Subcutaneous preadipocyte (primary cell): ENCODE measurements around the gene HSD3B7. TPM values are rescaled to one million over a fixed set of nuclear protein-coding genes. Genes with fewer than 3 reads are reported as not detected.

Experiments
- small RNA-seq: library from RNA; depleted of rRNA; stranded (forward); fragments of <200 nt; gene quantifications from one replicate; pipeline ENCODE3, GENCODE V24; 2012
- total RNA-seq: library from RNA; depleted of rRNA; stranded (reverse); fragments of >200 nt; gene quantifications from 2 replicates; pipeline ENCODE4 v1.2.3, GENCODE V29; 2012

The HSD3B7 gene
- 100 and 164 TPM in 2 replicates for total RNA-seq

DNA sequence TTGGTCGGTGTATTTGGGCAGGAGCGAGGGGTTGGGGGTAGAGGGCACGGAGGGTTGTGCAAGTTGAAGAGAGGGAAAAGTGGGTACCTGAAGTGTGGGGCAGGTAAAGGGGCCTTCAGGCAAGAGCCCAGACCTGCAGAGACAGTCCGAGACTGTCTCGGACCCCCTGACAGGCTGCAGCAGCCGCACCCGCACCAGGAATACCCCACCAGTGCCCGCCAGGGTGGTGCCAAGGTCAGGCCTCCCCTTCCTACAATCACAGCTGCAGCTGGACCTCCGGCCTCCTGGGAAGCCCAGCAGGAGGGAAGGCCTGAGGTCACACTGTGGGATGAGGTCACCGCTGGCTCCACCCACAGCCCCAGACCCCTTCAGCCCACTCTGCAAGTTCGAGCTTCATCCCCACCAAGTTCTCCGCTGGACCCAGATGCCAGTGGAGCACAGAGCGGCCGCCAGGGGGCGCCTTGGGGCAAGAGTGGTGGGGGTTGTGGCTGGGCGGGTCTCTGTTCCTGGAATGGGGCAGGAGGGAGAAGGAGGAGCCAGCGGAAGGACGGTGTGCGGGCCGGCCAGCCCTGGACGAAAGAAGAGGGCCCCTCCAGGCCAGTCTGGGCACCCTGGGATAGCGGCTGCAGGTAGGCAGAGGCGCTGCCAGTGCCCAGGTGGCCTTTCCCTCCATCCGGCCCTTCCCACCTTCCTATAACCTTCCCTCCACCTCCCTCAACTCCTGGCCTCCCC, at the start of gene HSD3B7:
Gene HSD3B7, plus strand, starts transcription at position 539 of the 732 bp plus-strand sequence. CDS start 452 bp downstream, outside the sequence.

DNA sequence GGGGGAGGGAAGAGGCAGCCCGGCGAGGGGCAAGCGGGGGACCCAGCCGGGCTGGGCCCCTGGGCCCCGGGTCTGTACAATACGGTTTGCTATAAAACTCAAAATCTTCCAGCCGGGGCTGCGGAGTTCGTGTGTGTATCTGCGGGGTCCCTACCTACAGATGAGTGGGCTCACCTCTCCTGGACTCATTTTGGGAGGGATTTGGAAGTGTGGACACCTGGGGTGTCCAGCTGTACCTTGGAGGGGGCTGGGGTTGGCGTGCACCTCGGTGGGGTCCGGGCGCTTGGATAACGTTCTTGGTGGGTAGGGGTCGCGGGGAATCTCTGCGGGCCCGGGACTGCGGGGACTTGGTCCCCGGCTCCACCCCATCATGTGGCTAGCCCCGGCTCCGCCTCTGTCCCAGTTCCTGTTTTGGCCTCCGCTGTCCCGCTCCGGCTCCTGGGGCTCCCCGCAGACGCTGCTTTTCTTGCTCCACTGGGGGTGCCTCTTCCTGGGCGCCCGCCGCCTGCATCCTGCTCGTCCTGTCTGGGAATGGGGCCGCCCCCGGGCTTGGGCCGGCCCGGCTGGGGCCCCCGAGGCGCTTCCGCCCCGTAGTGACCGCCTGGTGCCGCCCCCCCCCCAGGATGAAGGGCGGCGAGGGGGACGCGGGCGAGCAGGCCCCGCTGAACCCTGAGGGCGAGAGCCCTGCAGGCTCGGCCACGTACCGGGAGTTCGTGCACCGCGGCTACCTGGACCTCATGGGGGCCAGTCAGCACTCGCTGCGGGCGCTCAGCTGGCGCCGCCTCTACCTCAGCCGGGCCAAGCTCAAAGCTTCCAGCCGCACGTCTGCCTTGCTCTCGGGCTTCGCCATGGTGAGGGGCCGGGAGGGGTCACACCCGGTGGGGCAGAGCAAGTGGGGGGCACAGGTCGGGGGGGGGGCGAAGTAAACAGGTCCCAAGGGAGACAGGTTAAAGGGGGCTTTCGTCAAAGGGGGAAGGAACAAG, 36.0 kb upstream of the HSD3B7 start, which contains the start of gene ORAI3:
Gene ORAI3, plus strand, starts transcription at position 402 of the 983 bp plus-strand sequence. Its CDS starts 222 bp downstream, at position 624.

DNA sequence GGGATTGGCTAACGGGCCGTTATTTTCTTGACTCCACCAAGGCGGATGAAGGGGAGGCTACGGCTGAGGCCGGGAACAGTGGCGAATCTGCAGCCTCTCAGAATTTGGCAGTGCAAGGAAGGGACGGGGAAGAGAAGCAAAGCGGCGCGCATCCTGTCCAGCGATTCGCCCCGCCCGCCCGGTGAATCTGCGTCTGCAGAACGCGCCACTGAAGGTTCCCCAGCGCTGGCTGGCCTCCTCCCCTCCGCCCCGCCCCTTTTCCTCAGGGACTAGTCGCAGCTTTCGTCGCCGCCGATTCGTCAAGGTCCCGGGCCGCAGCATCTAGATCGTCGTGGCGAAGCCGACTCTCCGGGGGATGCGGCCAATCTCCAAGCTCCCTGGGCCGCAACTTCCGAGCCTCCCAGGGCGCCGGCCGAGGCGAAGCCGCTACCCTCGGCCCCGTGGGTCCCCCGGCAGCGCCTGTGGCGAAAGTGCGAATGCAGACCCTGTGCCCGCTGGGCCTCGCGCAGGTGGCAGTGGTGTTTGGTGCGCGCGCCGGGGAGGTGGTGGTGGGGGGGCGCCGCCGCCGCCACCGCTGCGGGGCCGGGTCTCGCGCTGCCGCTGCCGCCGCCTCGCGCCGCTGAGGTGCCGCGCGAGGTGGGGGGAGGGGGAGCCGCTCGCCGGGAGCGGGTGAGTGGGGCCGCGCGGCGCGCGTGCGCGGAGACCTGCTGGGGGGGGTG, 27.4 kb upstream of the HSD3B7 start, which contains the start of gene SETD1A:
Gene SETD1A, plus strand, starts transcription at position 299 of the 719 bp plus-strand sequence. CDS start 978 bp downstream, outside the sequence.

DNA sequence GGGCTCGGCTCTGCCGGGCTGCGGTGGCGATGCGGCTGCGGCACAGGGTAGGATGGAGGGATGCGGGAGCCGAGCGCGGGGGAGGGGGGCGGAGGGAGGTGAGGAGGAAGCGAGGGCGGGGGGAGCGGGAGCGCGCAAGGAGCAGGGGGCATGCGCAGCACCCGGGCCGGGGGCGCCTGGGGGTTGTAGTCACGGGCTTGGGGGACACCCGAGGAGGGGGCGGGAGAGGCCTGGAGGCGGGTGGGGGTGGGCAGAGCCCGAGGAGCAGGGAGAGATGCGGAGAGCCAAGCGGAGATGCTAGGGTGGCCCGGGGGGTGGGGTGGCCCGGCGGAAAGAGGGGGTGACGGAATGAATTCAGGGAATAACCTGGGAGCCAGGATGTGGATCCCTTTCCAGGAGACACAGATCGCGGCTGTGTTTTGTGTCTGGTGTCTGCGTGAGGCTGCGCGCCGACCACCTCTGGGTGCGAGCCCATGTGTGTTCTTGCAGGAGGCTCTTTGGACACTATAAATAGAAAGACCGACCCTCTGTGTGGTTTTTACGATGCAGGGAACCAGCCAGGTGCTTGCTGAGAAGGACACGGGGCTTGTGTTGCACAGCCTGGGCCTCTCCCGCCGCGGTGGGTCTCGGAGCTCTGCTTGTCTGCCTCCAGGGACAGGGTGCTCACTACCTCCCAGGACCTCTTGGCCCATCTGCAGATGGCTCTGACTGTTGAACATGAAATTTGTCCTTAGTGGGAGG, 25.7 kb downstream of the HSD3B7 start, which contains the start of gene STX1B:
Gene STX1B, minus strand, starts transcription at position 54 of the 741 bp plus-strand sequence. CDS start 242 bp downstream, outside the sequence.

DNA sequence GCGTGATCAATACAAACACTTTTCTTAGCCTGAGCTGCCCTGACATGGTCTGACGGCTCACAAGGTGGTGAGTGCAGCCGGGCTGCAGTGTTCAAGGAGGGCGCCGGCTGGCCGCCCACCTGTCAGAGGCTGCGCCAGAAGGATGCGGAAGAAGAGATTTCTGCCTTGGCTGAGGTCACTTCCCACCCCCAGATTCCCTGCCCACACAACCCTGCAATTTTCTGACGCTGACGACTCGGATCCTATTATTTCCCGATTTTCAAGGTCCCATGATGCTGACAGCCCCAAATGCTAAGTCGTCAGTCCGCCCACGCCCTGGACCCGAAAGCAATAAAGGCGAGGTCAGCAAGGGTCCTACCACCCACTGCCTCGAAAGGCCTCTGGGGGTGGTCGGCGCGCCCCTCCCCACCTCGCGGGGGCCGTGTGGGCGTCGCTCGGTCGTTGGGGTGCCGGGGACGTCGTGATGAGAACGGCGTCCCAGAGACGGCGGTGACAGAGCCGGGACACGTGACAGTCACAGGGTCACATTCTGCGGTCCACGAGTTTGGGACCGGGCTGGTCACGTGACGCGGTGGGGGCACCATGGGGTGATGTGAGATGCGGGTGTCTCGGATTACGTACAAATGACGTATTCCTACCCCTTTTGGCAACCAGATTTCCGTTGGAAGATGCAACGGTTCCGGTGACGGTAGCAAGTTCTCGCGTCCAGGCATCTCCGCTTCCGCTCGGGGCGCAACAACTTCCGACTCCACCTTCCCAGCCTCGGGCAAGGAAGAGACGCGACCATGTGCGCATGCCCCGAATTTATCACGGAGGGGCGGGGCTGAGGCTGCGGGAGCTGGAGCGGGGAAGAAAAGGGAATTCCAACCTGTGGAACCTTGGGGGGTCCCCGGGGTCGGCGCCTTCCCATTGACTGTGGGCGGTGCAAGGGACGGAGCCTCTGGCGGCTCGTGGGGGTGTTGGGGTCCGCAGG, 48.0 kb downstream of the HSD3B7 start, which contains the start of gene STX4:
Gene STX4, plus strand, starts transcription at position 823 of the 973 bp plus-strand sequence. CDS start 248 bp downstream, outside the sequence.

Small RNA genes lying within 50 kb of the gene (small RNA-seq; reads per million reads assigned to genes)
- gene AC135048.1: not detected

Other genes starting within 250 kb of the HSD3B7 start
- gene PHKG2, start 236.8 kb upstream of the HSD3B7 start, total RNA-seq: 18.0 and 20.5 TPM in 2 replicates
- gene CFAP119, start 223.1 kb upstream of the HSD3B7 start, total RNA-seq: 1.5 and 2.5 TPM in 2 replicates
- gene RNF40, start 222.9 kb upstream of the HSD3B7 start, total RNA-seq: 63.6 and 90.5 TPM in 2 replicates
- gene ZNF629, start 198.0 kb upstream of the HSD3B7 start, total RNA-seq: 13.6 and 14.1 TPM in 2 replicates
- 34.0 and 37.5 TPM in 2 replicates for gene BCL7C, start 91.1 kb upstream of the HSD3B7 start, total RNA-seq
- 0.59 and 1.1 TPM in 2 replicates for gene CTF1, start 88.6 kb upstream of the HSD3B7 start, total RNA-seq
- gene FBXL19, start 61.6 kb upstream of the HSD3B7 start, total RNA-seq: 14.3 and 26.0 TPM in 2 replicates
- gene ORAI3, start 36.1 kb upstream of the HSD3B7 start, total RNA-seq: 38.3 and 41.5 TPM in 2 replicates
- gene SETD1A, start 27.5 kb upstream of the HSD3B7 start, total RNA-seq: 2.2 and 3.9 TPM in 2 replicates
- gene STX1B, start 25.4 kb downstream of the HSD3B7 start, total RNA-seq: 0.98 and 1.1 TPM in 2 replicates
- 21.7 and 23.3 TPM in 2 replicates for gene STX4, start 48.4 kb downstream of the HSD3B7 start, total RNA-seq
- gene ZNF668, start 89.0 kb downstream of the HSD3B7 start, total RNA-seq: 11.4 and 15.2 TPM in 2 replicates
- 14.0 and 18.6 TPM in 2 replicates for gene ZNF646, start 89.2 kb downstream of the HSD3B7 start, total RNA-seq
- 1.5 and 3.3 TPM in 2 replicates for gene PRSS53, start 103.7 kb downstream of the HSD3B7 start, total RNA-seq
- gene VKORC1, start 109.6 kb downstream of the HSD3B7 start, total RNA-seq: 64.7 and 133 TPM in 2 replicates
- 40.3 and 44.1 TPM in 2 replicates for gene BCKDK, start 123.2 kb downstream of the HSD3B7 start, total RNA-seq
- gene KAT8, start 132.5 kb downstream of the HSD3B7 start, total RNA-seq: 29.5 and 30.5 TPM in 2 replicates
- gene PRSS8, start 150.5 kb downstream of the HSD3B7 start, total RNA-seq: not detected in 2 replicates
- 0.20 and 0.37 TPM in 2 replicates for gene PRSS36, start 164.9 kb downstream of the HSD3B7 start, total RNA-seq
- 37.5 and 54.9 TPM in 2 replicates for gene FUS, start 194.9 kb downstream of the HSD3B7 start, total RNA-seq
- gene PYCARD, start 217.6 kb downstream of the HSD3B7 start, total RNA-seq: 49.1 and 77.5 TPM in 2 replicates
- under 0.01 TPM in 1 of 2 replicates, not detected in the other for gene TRIM72, start 228.9 kb downstream of the HSD3B7 start, total RNA-seq
- not detected in 2 replicates for gene PYDC1, start 231.9 kb downstream of the HSD3B7 start, total RNA-seq